Esophagus muscularis mucosa (tissue), 4 donors: ENCODE results near the gene NME7. TPM values are rescaled to one million over a fixed set of nuclear protein-coding genes. Genes with fewer than 3 reads are reported as not detected.

Experiments
- DNase-seq: peaks from one replicate; pipeline ENCODE4 v3.0.0-alpha.2; 2017; ENCODE audit errors: extremely low spot score
- H3K27ac ChIP-seq, 4 donors: fragments of 200-600 bp; sonication (generic); replicated peaks in 1 of 4; 1 replicate in 3 of 4; 2 replicates in 1 of 4; pipeline ENCODE4 v1.5.1; 2016 to 2019; ENCODE audit warnings: mild to moderate bottlenecking in 1 of 4
- H3K27me3 ChIP-seq, 4 donors: fragments of 200-600 bp; sonication (generic); one replicate each; pipeline versions ENCODE4 v1.5.1 to v1.6.0; 2016 to 2019
- H3K36me3 ChIP-seq, 4 donors: fragments of 200-600 bp; sonication (generic); one replicate each; pipeline ENCODE4 v1.5.1; 2016 to 2019
- H3K4me1 ChIP-seq, 4 donors: fragments of 200-600 bp; sonication (generic); one replicate each; pipeline ENCODE4 v1.5.1; 2016 to 2019
- H3K4me3 ChIP-seq, 4 donors: fragments of 200-600 bp; sonication (generic); 1 replicate in 2 of 4; 2 replicates in 2 of 4; pipeline ENCODE4 v1.5.1; 2016 to 2019; ENCODE audit warnings: mild to moderate bottlenecking in 4 of 4, moderate library complexity in 1 of 4
- H3K9me3 ChIP-seq, 4 donors: fragments of 200-600 bp; sonication (generic); 1 replicate in 3 of 4; 2 replicates in 1 of 4; pipeline ENCODE4 v1.5.1; 2016 to 2019
- CTCF ChIP-seq, 3 experiments: fragments of 200-600 bp in 2 of 3; fragments of 450-650 bp in 1 of 3; sonication (generic) in 2 of 3; IDR thresholded peaks; one replicate each; pipeline ENCODE4 v1.5.1; 2017 to 2019; ENCODE audit warnings: antibody characterized with exemption in 3 of 3, mild to moderate bottlenecking in 2 of 3, moderate library complexity in 1 of 3
- EP300 ChIP-seq: sonication (generic); formaldehyde crosslinking; IDR thresholded peaks from one replicate; pipeline ENCODE4 v1.6.1; 2017; ENCODE audit warnings: antibody characterized with exemption
- POLR2A ChIP-seq: fragments of 450-650 bp; IDR thresholded peaks from one replicate; pipeline ENCODE4 v1.6.1; 2017; ENCODE audit warnings: antibody characterized with exemption, moderate library complexity, mild to moderate bottlenecking, low read depth
- POLR2AphosphoS5 ChIP-seq, 2 donors: sonication (generic); formaldehyde crosslinking; IDR thresholded peaks; one replicate each; pipeline ENCODE4 v1.6.1; 2017; ENCODE audit warnings: antibody characterized with exemption in 2 of 2
- WGBS: methylation state at CpG from one replicate; pipeline ENCODE4 v1.1.5; 2018; 5-methylcytosine and 5-hydroxymethylcytosine counted together
- intact Hi-C: fragments of 100-400 bp; cut with DNase I; formaldehyde crosslinking; loops from one replicate; pipeline ENCODE4 v1.15.1; 2023
- total RNA-seq, 4 donors: library from RNA; depleted of rRNA; stranded (reverse); fragments of >200 nt; gene quantifications; one replicate each; pipeline versions ENCODE4 v1.1.0 to v1.2.1, GENCODE V29; 2016

NME7 gene
- total RNA-seq, 4 donors from 2014 or later: 10.2 to 27.8 (median 14.5) TPM

GRCh38 chr1:169143346-169143745, 224.3 kb downstream of the NME7 start:
- Histone ChIP-seq H3K27me3 (no peaks in the 10 kb centered on the region), H3K4me3 (no peak overlapping the region), H3K36me3 (no peaks in the 10 kb centered on the region), H3K4me1 (no peaks in the 10 kb centered on the region), H3K27ac (no peak overlapping the region), H3K9me3 (no peaks in the 10 kb centered on the region)
- no peak for DNase-seq
- intact Hi-C loops: no loop called here
- TF ChIP-seq CTCF (IDR thresholded peaks at IDR 0.05): no peak
- no peak for TF ChIP-seq POLR2A
- TF ChIP-seq EP300: no peak
- no peak for TF ChIP-seq POLR2AphosphoS5 (IDR thresholded peaks at IDR 0.05)
- 83% methylated on average over 3 of the region's 3 CpGs for WGBS

- intact Hi-C loops: no loop called here
- no peak for DNase-seq
- no peaks in the 10 kb centered on the region for H3K4me1 ChIP-seq
- H3K27ac ChIP-seq: no peak overlapping the region
- TF ChIP-seq EP300 (no peak), CTCF (IDR thresholded peaks at IDR 0.05) (no peak), POLR2A (no peak), POLR2AphosphoS5 (IDR thresholded peaks at IDR 0.05) (no peak)
- no peak overlapping the region for H3K4me3 ChIP-seq
- WGBS: 88% methylated on average over 1 of the region's 1 CpG
- no peaks in the 10 kb centered on the region for H3K27me3 ChIP-seq
- H3K36me3 ChIP-seq: no peaks in the 10 kb centered on the region
- no peaks in the 10 kb centered on the region for H3K9me3 ChIP-seq
Measured at GRCh38 chr1:169142129-169142528, 225.5 kb downstream of the NME7 start.

- intact Hi-C loops: no loop called here
- no peak for DNase-seq
- TF ChIP-seq EP300 (no peak), POLR2A (no peak), CTCF (IDR thresholded peaks at IDR 0.05) (no peak), POLR2AphosphoS5 (IDR thresholded peaks at IDR 0.05) (no peak)
- no peaks in the 10 kb centered on the region for H3K9me3 ChIP-seq
- H3K27me3 ChIP-seq: no peaks in the 10 kb centered on the region
- no peak overlapping the region for H3K4me3 ChIP-seq
- H3K4me1 ChIP-seq: no peaks in the 10 kb centered on the region
- H3K36me3 ChIP-seq: no peaks in the 10 kb centered on the region
- WGBS: 88% methylated on average over 3 of the region's 3 CpGs
- H3K27ac ChIP-seq: no peak overlapping the region
Measured at GRCh38 chr1:169141356-169141755, 226.2 kb downstream of the NME7 start.

GRCh38 chr1:169138866-169139670, 228.5 kb downstream of the NME7 start:
- 91% methylated on average over 2 of the region's 2 CpGs for WGBS
- no peak for DNase-seq
- intact Hi-C loops: loop anchor here (10.0 kb wide), 1 partner anchor 534 kb away; no protein-coding TSS in a partner anchor
- Histone ChIP-seq H3K27me3 (no peaks in the 10 kb centered on the region), H3K36me3 (no peaks in the 10 kb centered on the region), H3K9me3 (no peaks in the 10 kb centered on the region), H3K4me3 (no peak overlapping the region), H3K27ac (no peak overlapping the region), H3K4me1 (peaks cover 0 to 6% (median 2%) of the 10 kb centered on the region in 4 donors)
- TF ChIP-seq EP300 (no peak), CTCF (IDR thresholded peaks at IDR 0.05) (no peak), POLR2A (no peak), POLR2AphosphoS5 (IDR thresholded peaks at IDR 0.05) (no peak)
